Esophagus muscularis mucosa (tissue), 4 donors: ENCODE results near the gene FETUB.

ENCODE experiments used
- CTCF ChIP-seq, 3 experiments: fragments of 200-600 bp in 2 of 3; fragments of 450-650 bp in 1 of 3; sonication (generic) in 2 of 3; IDR thresholded peaks; one replicate each; pipeline ENCODE4 v1.5.1; 2017 to 2019; ENCODE audit warnings: antibody characterized with exemption in 3 of 3, mild to moderate bottlenecking in 2 of 3, moderate library complexity in 1 of 3
- EP300 ChIP-seq: sonication (generic); formaldehyde crosslinking; IDR thresholded peaks from one replicate; pipeline ENCODE4 v1.6.1; 2017; ENCODE audit warnings: antibody characterized with exemption
- POLR2A ChIP-seq: fragments of 450-650 bp; IDR thresholded peaks from one replicate; pipeline ENCODE4 v1.6.1; 2017; ENCODE audit warnings: antibody characterized with exemption, moderate library complexity, mild to moderate bottlenecking, low read depth
- POLR2AphosphoS5 ChIP-seq, 2 donors: sonication (generic); formaldehyde crosslinking; IDR thresholded peaks; one replicate each; pipeline ENCODE4 v1.6.1; 2017; ENCODE audit warnings: antibody characterized with exemption in 2 of 2

GRCh38 chr3:186682812-186683211 lies 42.6 kb downstream of the FETUB start:
- TF ChIP-seq CTCF (IDR thresholded peaks at IDR 0.05), result no peak
- no peak for TF ChIP-seq POLR2A
- TF ChIP-seq EP300, result no peak
- no peak for TF ChIP-seq POLR2AphosphoS5 (IDR thresholded peaks at IDR 0.05)
